Ectodermal cell (in vitro differentiated cells): ENCODE data around the gene UTP4.

Experiments used
- H3K27ac ChIP-seq: 2 replicates; pipeline ENCODE4 v1.7.0; 2013; ENCODE audit warnings: mild to moderate bottlenecking, low read depth, low read length; ENCODE audit not compliant: insufficient read depth, poor library complexity, severe bottlenecking
- H3K27me3 ChIP-seq: 2 replicates; pipeline ENCODE4 v1.7.0; 2013; ENCODE audit warnings: mild to moderate bottlenecking, low read length; ENCODE audit not compliant: insufficient read depth, control insufficient read depth, poor library complexity, severe bottlenecking
- H3K36me3 ChIP-seq: one replicate; pipeline ENCODE4 v1.7.0; 2013; ENCODE audit warnings: low read length; ENCODE audit not compliant: control insufficient read depth, insufficient read depth
- H3K4me1 ChIP-seq: one replicate; pipeline ENCODE4 v1.7.0; 2013; ENCODE audit warnings: low read length; ENCODE audit not compliant: control insufficient read depth, insufficient read depth
- H3K4me3 ChIP-seq: 2 replicates; pipeline ENCODE4 v1.7.0; 2013; ENCODE audit warnings: low read depth, low read length, control low read depth; ENCODE audit not compliant: insufficient read depth
- H3K9me3 ChIP-seq: 2 replicates; pipeline ENCODE4 v1.7.0; 2013; ENCODE audit warnings: mild to moderate bottlenecking, low read length, moderate library complexity; ENCODE audit not compliant: control insufficient read depth
- WGBS, 2 experiments: methylation state at CpG; one replicate each; pipeline ENCODE4 v1.1.7; 2013; ENCODE audit warnings: missing lambda C conversion rate in 2 of 2; 5-methylcytosine and 5-hydroxymethylcytosine counted together

UTP4 gene

GRCh38 chr16:69217433-69217832, 85.0 kb downstream of the UTP4 start:
- Histone ChIP-seq H3K9me3 (no peaks in the 10 kb centered on the region), H3K36me3 (no peaks in the 10 kb centered on the region), H3K4me1 (no peaks in the 10 kb centered on the region), H3K27me3 (no peaks in the 10 kb centered on the region), H3K4me3 (no peak overlapping the region), H3K27ac (no peak overlapping the region)
- WGBS, 2 experiments, result 88 to 100% methylated on average over 1 of the region's 1 CpG
